HepG2 (cell line): ENCODE measurements around the gene RYR2. TPM values are rescaled to one million over a fixed set of nuclear protein-coding genes. Genes with fewer than 3 reads are reported as not detected.

Experiments used
- ATAC-seq: fragments of 200-7000 bp; cut with Tn5 transposase; 3 replicates; pipeline ENCODE4 v1.9.1; 2020; ENCODE audit warnings: mild to moderate bottlenecking, moderate library complexity
- BruUV-seq: library from RNA; stranded (reverse); fragments of 400-500 nt; replicated peaks from 2 replicates; lab custom pipeline; 2021; lab: Mats Ljungman, UMichigan
- CTCF ChIA-PET: fragments of 300-600 bp; formaldehyde crosslinking; extraction: SDS; loops from one replicate; lab custom pipeline; 2021; ENCODE audit warnings: low total read pairs, inconsistent platforms, low intra/inter-chr PET ratio; lab: Yijun Ruan, JAX
- POLR2A ChIA-PET: fragments of 350-600 bp; sonication (Branson Sonifier 250); formaldehyde crosslinking; loops from one replicate; lab custom pipeline; 2020; ENCODE audit warnings: antibody characterized with exemption, inconsistent platforms; lab: Yijun Ruan, JAX
- DNase-seq: peaks from one replicate; pipeline ENCODE4 v3.0.0-alpha.2; 2015; ENCODE audit warnings: low spot score
- FAIRE-seq: peaks from 3 replicates; lab custom pipeline; 2011; peaks lifted over from hg19 to GRCh38; lab: Jason Lieb, UNC
- H2AFZ ChIP-seq: one replicate; pipeline ENCODE4 v1.6.1; 2011; ENCODE audit warnings: low read length, inconsistent platforms
- H3K27ac ChIP-seq: fragments of 300-600 bp; 3 replicates; pipeline ENCODE4 v1.8.0; 2011; ENCODE audit warnings: mixed run types, mild to moderate bottlenecking, mixed read lengths, low read length, inconsistent platforms; ENCODE audit not compliant: insufficient read depth; ENCODE audit errors: extremely low read length
- H3K27me3 ChIP-seq, 2 experiments: fragments of 200-600 bp in 1 of 2; 2 replicates in 1 of 2; 3 replicates in 1 of 2; pipeline versions ENCODE4 v1.6.0 to v1.8.0; 2011; ENCODE audit warnings: low read length in 2 of 2, mild to moderate bottlenecking in 2 of 2, moderate library complexity in 2 of 2, inconsistent platforms in 1 of 2; ENCODE audit not compliant: insufficient read depth in 2 of 2, control insufficient read depth in 1 of 2
- H3K36me3 ChIP-seq, 2 experiments: fragments of 200-600 bp in 1 of 2; replicated peaks in 1 of 2; 2 replicates in 1 of 2; 3 replicates in 1 of 2; pipeline versions ENCODE4 v1.5.1 to v1.8.0; 2011; ENCODE audit warnings: low read length in 2 of 2, inconsistent platforms in 1 of 2; ENCODE audit not compliant: insufficient read depth in 2 of 2, control insufficient read depth in 1 of 2
- H3K4me1 ChIP-seq: 2 replicates; pipeline ENCODE4 v1.5.1; 2012; ENCODE audit warnings: low read length, inconsistent platforms; ENCODE audit not compliant: insufficient read depth
- H3K4me2 ChIP-seq: 2 replicates; pipeline ENCODE4 v1.6.0; 2011; ENCODE audit warnings: low read depth, low read length, inconsistent platforms
- H3K4me3 ChIP-seq, 3 experiments: fragments of 200-600 bp in 1 of 3; sonication (generic), shearing (Covaris generic) in 1 of 3; replicated peaks in 1 of 3; 2 replicates each; pipeline ENCODE4 v1.5.1; 2011 to 2016; ENCODE audit warnings: low read length in 3 of 3, inconsistent platforms in 2 of 3, low read depth in 2 of 3, mild to moderate bottlenecking in 2 of 3, control low read depth in 1 of 3, mixed read lengths in 1 of 3; ENCODE audit not compliant: insufficient read depth in 1 of 3
- H3K79me2 ChIP-seq: one replicate; pipeline ENCODE4 v1.6.1; 2011; ENCODE audit warnings: low read length, inconsistent platforms; ENCODE audit not compliant: insufficient read depth
- H3K9ac ChIP-seq: 2 replicates; pipeline ENCODE4 v1.6.0; 2011; ENCODE audit warnings: mild to moderate bottlenecking, low read depth, low read length, inconsistent platforms; ENCODE audit not compliant: insufficient read depth
- H3K9me3 ChIP-seq: 2 replicates; pipeline ENCODE4 v1.5.1; 2012; ENCODE audit warnings: mild to moderate bottlenecking, low read length
- H4K20me1 ChIP-seq: 2 replicates; pipeline ENCODE4 v1.6.0; 2011; ENCODE audit warnings: inconsistent platforms, mild to moderate bottlenecking, low read length, moderate library complexity; ENCODE audit not compliant: insufficient read depth
- ADNP ChIP-seq: sonication (generic); formaldehyde crosslinking; IDR thresholded peaks from 2 replicates; pipeline ENCODE4 v1.4.0; 2020; ENCODE audit warnings: missing genetic modification reagents
- ATF1 ChIP-seq: IDR thresholded peaks from 2 replicates; pipeline ENCODE4 v1.6.1; 2016; ENCODE audit warnings: mild to moderate bottlenecking, control low read depth
- ISX ChIP-seq: sonication (generic); formaldehyde crosslinking; conservative IDR thresholded peaks from 2 replicates; pipeline ENCODE4 v1.5.0; 2020; ENCODE audit warnings: missing genetic modification reagents
- KDM6A ChIP-seq: IDR thresholded peaks from 2 replicates; pipeline ENCODE4 v1.6.1; 2016; ENCODE audit warnings: low read depth
- PAWR ChIP-seq: sonication (generic); formaldehyde crosslinking; IDR thresholded peaks from 2 replicates; pipeline ENCODE4 v1.4.0; 2020; ENCODE audit warnings: missing genetic modification reagents, mild to moderate bottlenecking, borderline replicate concordance
- PCBP2 ChIP-seq: fragments of 200-400 bp; formaldehyde crosslinking; optimal IDR thresholded peaks from 2 replicates; pipeline ENCODE3; 2018; ENCODE audit warnings: low read length, low read depth; ENCODE audit not compliant: poor library complexity, severe bottlenecking
- POLR2A ChIP-seq, 2 experiments: IDR thresholded peaks; 2 replicates each; pipeline ENCODE4 v1.6.1; 2011; ENCODE audit warnings: low read depth in 2 of 2, low read length in 2 of 2, mild to moderate bottlenecking in 1 of 2, moderate library complexity in 1 of 2; ENCODE audit not compliant: insufficient read depth in 1 of 2
- TBX3 ChIP-seq: fragments of 450-650 bp; IDR thresholded peaks from 2 replicates; pipeline ENCODE4 v1.6.1; 2017; ENCODE audit warnings: antibody characterized with exemption, mild to moderate bottlenecking, inconsistent platforms, borderline replicate concordance
- THYN1 ChIP-seq: sonication (generic); formaldehyde crosslinking; IDR thresholded peaks from 2 replicates; pipeline ENCODE4 v1.8.1; 2023; ENCODE audit warnings: low read depth, mild to moderate bottlenecking, moderate library complexity, missing genetic modification reagents, borderline replicate concordance
- ZBTB8A ChIP-seq: sonication (generic); formaldehyde crosslinking; IDR thresholded peaks from 2 replicates; pipeline ENCODE4 v1.4.0; 2020; ENCODE audit warnings: mild to moderate bottlenecking, low read depth, missing genetic modification reagents, borderline replicate concordance
- ZNF674 ChIP-seq: sonication (generic); formaldehyde crosslinking; IDR thresholded peaks from 2 replicates; pipeline ENCODE4 v1.5.0; 2020; ENCODE audit warnings: low read depth, mild to moderate bottlenecking, missing genetic modification reagents
- ZSCAN9 ChIP-seq: IDR thresholded peaks from 2 replicates; pipeline ENCODE4 v1.6.1; 2016; ENCODE audit warnings: borderline replicate concordance
- WGBS: methylation state at CpG from one replicate; pipeline ENCODE4 v1.1.6; 2017; ENCODE audit warnings: low lambda C conversion rate; 5-methylcytosine and 5-hydroxymethylcytosine counted together
- in situ Hi-C: cut with HindIII; loops from 2 replicates; pipeline ENCODE4 v1.10.0; 2017; ENCODE audit warnings: low pct_unique_long_range_greater_than_20kb; ENCODE audit not compliant: extremely low pct_ligation_motif_present
- intact Hi-C: fragments of 100-400 bp; cut with micrococcal nuclease; formaldehyde crosslinking; loops from one replicate; pipeline ENCODE4 v1.10.0; 2022; ENCODE audit not compliant: unreplicated experiment
- polyA plus RNA-seq, 8 experiments: library from polyadenylated mRNA; depleted of rRNA in 3 of 8; stranded (reverse) in 7 of 8; unstranded in 1 of 8; fragments of >200 nt; fragmentation: Illumina TruSeq in 4 of 8; extraction: Trizol in 4 of 8; gene quantifications; 2 replicates each; pipeline versions ENCODE4 v1.2.1 to v1.2.3, GENCODE V29; 2011 to 2016; ENCODE audit warnings: low read depth in 4 of 8, missing spikeins in 1 of 8, mixed read lengths in 1 of 8; ENCODE audit not compliant: insufficient read depth in 1 of 8
- total RNA-seq, 5 experiments: library from RNA; depleted of rRNA; stranded (reverse); fragments of >200 nt; fragmentation: Illumina TruSeq; extraction: Trizol; gene quantifications; 2 replicates each; pipeline ENCODE4 v1.2.3, GENCODE V29; 2016; ENCODE audit warnings: low read depth in 1 of 5
- TF ChIP-seq, protein P1 (sequence below): sonication (generic); formaldehyde crosslinking; IDR thresholded peaks from 2 replicates; pipeline ENCODE4 v1.5.0; 2020; ENCODE audit warnings: mild to moderate bottlenecking, missing genetic modification reagents, moderate library complexity
- TF ChIP-seq, protein P2 (sequence below): IDR thresholded peaks from 2 replicates; pipeline ENCODE4 v1.6.1; 2016; ENCODE audit warnings: missing compliant biosample characterization, missing genetic modification reagents, borderline replicate concordance
- TF ChIP-seq, protein P3 (sequence below): sonication (generic); formaldehyde crosslinking; IDR thresholded peaks from 2 replicates; pipeline ENCODE4 v1.5.1; 2020; ENCODE audit warnings: mild to moderate bottlenecking, missing genetic modification reagents, borderline replicate concordance
- TF ChIP-seq, protein P4 (sequence below): sonication (generic); formaldehyde crosslinking; IDR thresholded peaks from 2 replicates; pipeline ENCODE4 v1.4.0; 2020; ENCODE audit warnings: missing genetic modification reagents

RYR2 gene
- total and polyA plus RNA-seq, 2 of the 13 experiments (the other 11 are each of a cell fraction or from before 2014, with no cell fraction given): not detected

DNA sequence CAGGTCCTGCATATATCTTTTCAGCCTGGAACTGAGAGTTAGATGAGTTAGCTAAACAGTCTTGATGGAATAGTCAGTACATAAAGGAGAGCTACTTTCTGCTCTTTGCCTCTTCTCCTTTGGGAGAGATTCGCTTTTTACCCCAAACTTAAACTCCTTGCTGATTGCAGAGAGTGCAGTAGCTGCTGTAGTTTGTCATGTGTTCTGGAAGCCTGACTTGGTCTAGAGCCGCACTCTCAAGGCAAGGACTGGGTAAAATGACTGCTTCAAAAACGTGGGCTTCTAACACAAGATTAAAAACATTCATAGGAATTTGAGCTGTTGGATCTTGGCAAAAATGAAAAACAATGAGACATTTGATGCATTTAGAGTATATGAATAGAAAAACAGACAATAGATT is 351.6 kb downstream of the RYR2 start (continued):
- TF ChIP-seq, protein P1, sequence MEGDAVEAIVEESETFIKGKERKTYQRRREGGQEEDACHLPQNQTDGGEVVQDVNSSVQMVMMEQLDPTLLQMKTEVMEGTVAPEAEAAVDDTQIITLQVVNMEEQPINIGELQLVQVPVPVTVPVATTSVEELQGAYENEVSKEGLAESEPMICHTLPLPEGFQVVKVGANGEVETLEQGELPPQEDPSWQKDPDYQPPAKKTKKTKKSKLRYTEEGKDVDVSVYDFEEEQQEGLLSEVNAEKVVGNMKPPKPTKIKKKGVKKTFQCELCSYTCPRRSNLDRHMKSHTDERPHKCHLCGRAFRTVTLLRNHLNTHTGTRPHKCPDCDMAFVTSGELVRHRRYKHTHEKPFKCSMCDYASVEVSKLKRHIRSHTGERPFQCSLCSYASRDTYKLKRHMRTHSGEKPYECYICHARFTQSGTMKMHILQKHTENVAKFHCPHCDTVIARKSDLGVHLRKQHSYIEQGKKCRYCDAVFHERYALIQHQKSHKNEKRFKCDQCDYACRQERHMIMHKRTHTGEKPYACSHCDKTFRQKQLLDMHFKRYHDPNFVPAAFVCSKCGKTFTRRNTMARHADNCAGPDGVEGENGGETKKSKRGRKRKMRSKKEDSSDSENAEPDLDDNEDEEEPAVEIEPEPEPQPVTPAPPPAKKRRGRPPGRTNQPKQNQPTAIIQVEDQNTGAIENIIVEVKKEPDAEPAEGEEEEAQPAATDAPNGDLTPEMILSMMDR (CRISPR knock-in tag): no peak
- TF ChIP-seq ZNF674 (CRISPR knock-in tag) (no peak), POLR2A (IDR thresholded peaks at IDR 0.05; ENCODE audit: insufficient read depth in 1 of 2, low read depth in 2 of 2, low read length in 2 of 2) (no peak)
- TF ChIP-seq, protein P2, sequence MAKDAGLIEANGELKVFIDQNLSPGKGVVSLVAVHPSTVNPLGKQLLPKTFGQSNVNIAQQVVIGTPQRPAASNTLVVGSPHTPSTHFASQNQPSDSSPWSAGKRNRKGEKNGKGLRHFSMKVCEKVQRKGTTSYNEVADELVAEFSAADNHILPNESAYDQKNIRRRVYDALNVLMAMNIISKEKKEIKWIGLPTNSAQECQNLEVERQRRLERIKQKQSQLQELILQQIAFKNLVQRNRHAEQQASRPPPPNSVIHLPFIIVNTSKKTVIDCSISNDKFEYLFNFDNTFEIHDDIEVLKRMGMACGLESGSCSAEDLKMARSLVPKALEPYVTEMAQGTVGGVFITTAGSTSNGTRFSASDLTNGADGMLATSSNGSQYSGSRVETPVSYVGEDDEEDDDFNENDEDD (CRISPR knock-in tag): no peak

DNA sequence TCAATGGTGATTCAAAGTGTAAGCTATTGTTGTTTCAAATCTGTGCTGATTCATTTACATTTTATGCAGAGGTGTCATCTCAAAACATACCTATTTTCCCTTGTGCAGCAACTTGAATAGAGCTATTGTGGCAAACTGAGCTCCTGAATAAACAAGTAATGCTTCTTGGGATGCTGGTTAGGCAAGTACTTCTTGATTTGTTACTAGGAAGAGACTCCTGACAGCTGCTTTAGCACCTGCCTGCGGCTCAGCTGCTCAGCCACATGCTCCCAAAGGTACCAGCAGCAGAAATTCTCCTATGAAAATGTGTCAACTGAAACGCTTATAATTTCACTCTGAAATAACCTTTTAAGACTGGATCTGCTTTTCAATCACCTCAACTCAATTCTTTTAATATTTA is 352.3 kb downstream of the RYR2 start:
- 0% methylated on average over 2 of the region's 2 CpGs for WGBS
- no peak overlapping the region for H3K27ac ChIP-seq
- no peaks in the 10 kb centered on the region for H3K79me2 ChIP-seq
- no peak overlapping the region for H2AFZ ChIP-seq
- no peak for ATAC-seq
- intact Hi-C loops: no loop called here
- H3K4me1 ChIP-seq: no peaks in the 10 kb centered on the region
- POLR2A ChIA-PET: no interaction called here
- no peak for DNase-seq
- no peak for FAIRE-seq
- H3K4me3 ChIP-seq: no peak overlapping the region
- no peak overlapping the region for H3K4me2 ChIP-seq
- no peaks in the 10 kb centered on the region; the same call in 1 of the 2 replicates for H3K9me3 ChIP-seq
- CTCF ChIA-PET: no interaction called here
- no peaks in the 10 kb centered on the region for H4K20me1 ChIP-seq
- no peaks in the 10 kb centered on the region for H3K36me3 ChIP-seq
- no peaks in the 10 kb centered on the region for H3K27me3 ChIP-seq
- no peak overlapping the region for H3K9ac ChIP-seq
- BruUV-seq: no TSS peak
- in situ Hi-C loops: loop anchor here (25.0 kb wide), 1 partner anchor 1282 kb away; no protein-coding TSS in a partner anchor
- TF ChIP-seq, protein P3, sequence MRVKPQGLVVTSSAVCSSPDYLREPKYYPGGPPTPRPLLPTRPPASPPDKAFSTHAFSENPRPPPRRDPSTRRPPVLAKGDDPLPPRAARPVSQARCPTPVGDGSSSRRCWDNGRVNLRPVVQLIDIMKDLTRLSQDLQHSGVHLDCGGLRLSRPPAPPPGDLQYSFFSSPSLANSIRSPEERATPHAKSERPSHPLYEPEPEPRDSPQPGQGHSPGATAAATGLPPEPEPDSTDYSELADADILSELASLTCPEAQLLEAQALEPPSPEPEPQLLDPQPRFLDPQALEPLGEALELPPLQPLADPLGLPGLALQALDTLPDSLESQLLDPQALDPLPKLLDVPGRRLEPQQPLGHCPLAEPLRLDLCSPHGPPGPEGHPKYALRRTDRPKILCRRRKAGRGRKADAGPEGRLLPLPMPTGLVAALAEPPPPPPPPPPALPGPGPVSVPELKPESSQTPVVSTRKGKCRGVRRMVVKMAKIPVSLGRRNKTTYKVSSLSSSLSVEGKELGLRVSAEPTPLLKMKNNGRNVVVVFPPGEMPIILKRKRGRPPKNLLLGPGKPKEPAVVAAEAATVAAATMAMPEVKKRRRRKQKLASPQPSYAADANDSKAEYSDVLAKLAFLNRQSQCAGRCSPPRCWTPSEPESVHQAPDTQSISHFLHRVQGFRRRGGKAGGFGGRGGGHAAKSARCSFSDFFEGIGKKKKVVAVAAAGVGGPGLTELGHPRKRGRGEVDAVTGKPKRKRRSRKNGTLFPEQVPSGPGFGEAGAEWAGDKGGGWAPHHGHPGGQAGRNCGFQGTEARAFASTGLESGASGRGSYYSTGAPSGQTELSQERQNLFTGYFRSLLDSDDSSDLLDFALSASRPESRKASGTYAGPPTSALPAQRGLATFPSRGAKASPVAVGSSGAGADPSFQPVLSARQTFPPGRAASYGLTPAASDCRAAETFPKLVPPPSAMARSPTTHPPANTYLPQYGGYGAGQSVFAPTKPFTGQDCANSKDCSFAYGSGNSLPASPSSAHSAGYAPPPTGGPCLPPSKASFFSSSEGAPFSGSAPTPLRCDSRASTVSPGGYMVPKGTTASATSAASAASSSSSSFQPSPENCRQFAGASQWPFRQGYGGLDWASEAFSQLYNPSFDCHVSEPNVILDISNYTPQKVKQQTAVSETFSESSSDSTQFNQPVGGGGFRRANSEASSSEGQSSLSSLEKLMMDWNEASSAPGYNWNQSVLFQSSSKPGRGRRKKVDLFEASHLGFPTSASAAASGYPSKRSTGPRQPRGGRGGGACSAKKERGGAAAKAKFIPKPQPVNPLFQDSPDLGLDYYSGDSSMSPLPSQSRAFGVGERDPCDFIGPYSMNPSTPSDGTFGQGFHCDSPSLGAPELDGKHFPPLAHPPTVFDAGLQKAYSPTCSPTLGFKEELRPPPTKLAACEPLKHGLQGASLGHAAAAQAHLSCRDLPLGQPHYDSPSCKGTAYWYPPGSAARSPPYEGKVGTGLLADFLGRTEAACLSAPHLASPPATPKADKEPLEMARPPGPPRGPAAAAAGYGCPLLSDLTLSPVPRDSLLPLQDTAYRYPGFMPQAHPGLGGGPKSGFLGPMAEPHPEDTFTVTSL (CRISPR knock-in tag): no peak
- TF ChIP-seq ZBTB8A (CRISPR knock-in tag): no peak
- no peak for TF ChIP-seq ZSCAN9 (CRISPR knock-in tag)
- no peak for TF ChIP-seq PCBP2
- no peak for TF ChIP-seq ISX (CRISPR knock-in tag)
- no peak for TF ChIP-seq TBX3
- TF ChIP-seq THYN1 (CRISPR knock-in tag): no peak
- no peak for TF ChIP-seq KDM6A (CRISPR knock-in tag)
- TF ChIP-seq ADNP: no peak
- TF ChIP-seq, protein P4, sequence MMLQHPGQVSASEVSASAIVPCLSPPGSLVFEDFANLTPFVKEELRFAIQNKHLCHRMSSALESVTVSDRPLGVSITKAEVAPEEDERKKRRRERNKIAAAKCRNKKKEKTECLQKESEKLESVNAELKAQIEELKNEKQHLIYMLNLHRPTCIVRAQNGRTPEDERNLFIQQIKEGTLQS: no peak
- TF ChIP-seq PAWR (CRISPR knock-in tag): no peak
- no peak for TF ChIP-seq ATF1 (CRISPR knock-in tag)
